Stimulated activated naive B cell treated with anti-CD40 and anti-IgM and Interleukin-4, amounts not matched to agents 10 μg/mL and 1 μg/mL and 100 μg/mL, for 72 hours (primary cell): ENCODE data around the gene CRY2.
A peak's percentile ranks its signal among the peaks of the same experiment; 100 is the strongest.

ENCODE experiments used
- ATAC-seq, 2 donors: fragments of 150-1000 bp; cut with Tn5 transposase; replicated peaks; 2 replicates each; pipeline ENCODE4 v1.10.0; 2021; ENCODE audit warnings: moderate library complexity in 1 of 2
- DNase-seq: peaks from one replicate; pipeline ENCODE4 v3.0.0; 2021
- H3K27ac Mint-ChIP-seq: one replicate; pipeline ENCODE4 v1.8.0; 2022; ENCODE audit warnings: mild to moderate bottlenecking, mixed read lengths
- H3K27me3 Mint-ChIP-seq, 2 donors: one replicate each; pipeline ENCODE4 v1.8.0; 2022; ENCODE audit warnings: mixed read lengths in 2 of 2
- H3K36me3 Mint-ChIP-seq, 2 donors: one replicate each; pipeline ENCODE4 v1.8.0; 2022; ENCODE audit warnings: mixed read lengths in 2 of 2, mild to moderate bottlenecking in 1 of 2
- H3K4me1 Mint-ChIP-seq, 2 donors: one replicate each; pipeline ENCODE4 v1.8.0; 2022; ENCODE audit warnings: mixed read lengths in 2 of 2, mild to moderate bottlenecking in 1 of 2
- H3K4me3 Mint-ChIP-seq, 2 donors: one replicate each; pipeline ENCODE4 v1.8.0; 2022; ENCODE audit warnings: mild to moderate bottlenecking in 2 of 2, mixed read lengths in 2 of 2, moderate library complexity in 1 of 2
- H3K9me3 Mint-ChIP-seq, 2 donors: one replicate each; pipeline ENCODE4 v1.8.0; 2022; ENCODE audit warnings: mixed read lengths in 2 of 2, mild to moderate bottlenecking in 1 of 2

Gene CRY2

DNA sequence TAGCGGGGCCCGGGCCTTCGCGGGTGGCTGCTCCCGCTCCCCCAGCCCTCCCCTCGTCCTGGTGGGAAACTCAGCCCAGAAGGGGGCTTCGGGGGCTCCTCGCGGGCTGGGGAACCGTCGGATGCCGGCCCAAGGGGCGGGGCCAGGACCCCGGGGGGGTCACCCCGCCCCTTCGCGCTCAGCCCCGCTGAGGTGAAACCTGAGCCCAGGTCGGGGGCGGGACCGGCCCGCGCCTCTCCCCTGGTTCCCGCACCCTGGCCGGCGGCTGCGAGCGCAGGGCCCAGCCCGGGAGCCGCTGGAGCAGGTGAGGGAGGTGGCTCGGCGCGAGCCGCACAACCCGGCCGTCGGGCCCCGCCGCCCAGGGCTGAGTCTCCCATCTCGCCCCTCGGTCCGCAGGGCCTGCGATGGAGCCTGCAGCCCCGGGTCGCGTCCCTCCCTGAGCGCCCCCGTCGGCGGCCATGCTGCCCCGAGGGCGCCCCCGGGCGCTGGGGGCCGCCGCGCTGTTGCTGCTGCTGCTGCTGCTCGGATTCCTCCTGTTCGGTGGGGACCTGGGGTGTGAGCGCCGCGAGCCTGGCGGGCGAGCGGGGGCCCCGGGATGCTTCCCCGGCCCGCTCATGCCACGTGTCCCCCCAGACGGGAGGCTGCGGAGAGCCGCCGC lies 75.3 kb downstream of the CRY2 start, which contains the start of gene LARGE2:
Gene LARGE2, plus strand, starts transcription at position 232 of the 658 bp plus-strand sequence. Its CDS starts 227 bp downstream, at position 459.
- H3K27ac Mint-ChIP-seq, result peak within 1 kb of the TSS; percentile 95
- peak within 1 kb of the TSS; percentile 92 to 94 for H3K4me3 Mint-ChIP-seq
- H3K27me3 Mint-ChIP-seq, result no peaks in the 10 kb centered on the region
- peaks cover 46 to 79% of the 10 kb centered on the region in 2 donors for H3K4me1 Mint-ChIP-seq
- no peak for DNase-seq
- H3K9me3 Mint-ChIP-seq, result no peaks in the 10 kb centered on the region
- peak in 1 of 2 donors; percentile 4 for ATAC-seq
- peaks cover 14 to 23% of the 10 kb centered on the region in 2 donors for H3K36me3 Mint-ChIP-seq

DNA sequence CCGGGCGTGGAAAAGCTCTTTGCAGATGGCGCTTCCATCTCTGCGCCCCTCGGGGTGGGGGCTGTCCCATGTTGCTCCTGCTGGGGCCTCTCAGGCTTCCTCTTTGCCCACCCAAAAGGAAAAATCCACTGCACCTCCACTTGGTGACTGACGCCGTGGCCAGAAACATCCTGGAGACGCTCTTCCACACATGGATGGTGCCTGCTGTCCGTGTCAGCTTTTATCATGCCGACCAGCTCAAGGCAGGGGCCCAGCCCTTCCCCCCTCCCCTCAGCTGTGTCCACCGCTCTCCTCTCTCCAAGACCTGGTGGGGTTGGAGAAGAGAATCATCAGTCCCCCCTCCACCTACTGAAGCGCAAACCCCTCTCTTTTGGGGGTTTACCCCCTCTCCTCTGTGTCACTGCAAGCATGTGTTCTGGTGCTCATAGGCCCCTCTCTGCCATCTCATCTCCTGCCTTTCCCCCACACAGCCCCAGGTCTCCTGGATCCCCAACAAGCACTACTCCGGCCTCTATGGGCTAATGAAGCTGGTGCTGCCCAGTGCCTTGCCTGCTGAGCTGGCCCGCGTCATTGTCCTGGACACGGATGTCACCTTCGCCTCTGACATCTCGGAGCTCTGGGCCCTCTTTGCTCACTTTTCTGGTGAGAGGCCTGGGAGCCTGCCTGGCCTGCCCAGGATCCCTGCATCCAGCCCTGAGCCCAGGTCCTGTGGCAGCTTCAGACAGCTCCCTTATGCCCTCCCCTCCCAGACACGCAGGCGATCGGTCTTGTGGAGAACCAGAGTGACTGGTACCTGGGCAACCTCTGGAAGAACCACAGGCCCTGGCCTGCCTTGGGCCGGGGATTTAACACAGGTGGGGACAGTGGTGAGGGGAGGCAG lies 77.0 kb downstream of the CRY2 start:
- DNase-seq, result no peak
- peaks cover 24 to 34% of the 10 kb centered on the region in 2 donors for H3K36me3 Mint-ChIP-seq
- H3K27me3 Mint-ChIP-seq, result no peaks in the 10 kb centered on the region
- ATAC-seq, result peak in 1 of 2 donors; percentile 11
- peak overlapping the region; percentile 74 to 78 for H3K4me3 Mint-ChIP-seq
- H3K27ac Mint-ChIP-seq, result peak overlapping the region; percentile 93
- no peaks in the 10 kb centered on the region for H3K9me3 Mint-ChIP-seq
- H3K4me1 Mint-ChIP-seq, result peaks cover 53 to 84% of the 10 kb centered on the region in 2 donors

DNA sequence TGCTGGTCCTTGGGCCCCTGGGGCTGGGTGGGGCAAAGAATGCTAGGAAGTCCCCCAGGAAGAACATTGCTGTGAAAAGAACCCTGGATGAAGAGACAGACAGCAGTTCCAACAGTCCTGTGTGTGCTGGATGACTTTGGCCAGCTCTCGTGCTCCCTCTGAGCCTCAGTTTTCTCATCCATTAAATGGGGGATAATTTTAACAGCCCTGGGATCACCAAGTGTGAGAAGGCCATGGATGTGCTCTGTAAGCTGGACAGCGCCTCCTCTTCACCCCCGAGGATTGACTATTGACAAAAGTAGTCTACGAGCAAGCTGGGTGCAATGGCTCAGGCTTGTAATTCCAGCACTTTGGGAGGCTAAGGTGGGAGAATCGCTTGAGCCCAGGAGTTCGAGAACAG lies 77.7 kb downstream of the CRY2 start:
- peaks cover 53 to 77% of the 10 kb centered on the region in 2 donors for H3K4me1 Mint-ChIP-seq
- H3K9me3 Mint-ChIP-seq, result no peaks in the 10 kb centered on the region
- DNase-seq (no peak), ATAC-seq (no peak)
- peak overlapping the region; percentile 93 for H3K27ac Mint-ChIP-seq
- peak overlapping the region in 1 of 2 donors; percentile 78 for H3K4me3 Mint-ChIP-seq
- H3K36me3 Mint-ChIP-seq, result peaks cover 24 to 34% of the 10 kb centered on the region in 2 donors
- no peaks in the 10 kb centered on the region for H3K27me3 Mint-ChIP-seq

DNA sequence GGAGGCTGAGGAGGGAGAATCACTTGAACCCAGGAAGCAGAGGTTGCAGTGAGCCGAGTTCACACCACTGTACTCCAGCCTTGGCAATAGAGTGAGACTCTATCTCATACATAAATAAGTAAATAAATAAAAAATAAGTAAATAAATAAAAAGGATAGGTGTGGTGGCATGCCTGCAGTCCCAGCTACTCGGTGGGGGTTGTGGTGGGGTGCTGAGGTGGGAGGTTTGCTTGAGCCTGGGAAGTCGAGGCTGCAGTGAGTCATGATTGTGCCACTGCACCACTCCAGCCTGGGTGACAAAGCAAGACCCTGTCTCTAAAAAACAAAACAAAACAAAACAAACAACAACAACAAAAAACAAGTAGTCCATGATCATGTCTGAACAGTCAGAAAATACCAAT lies 78.3 kb downstream of the CRY2 start:
- Mint-ChIP-seq H3K27ac (peak overlapping the region; percentile 79), H3K9me3 (no peaks in the 10 kb centered on the region), H3K4me3 (no peak overlapping the region), H3K27me3 (no peaks in the 10 kb centered on the region), H3K36me3 (peaks cover 28 to 39% of the 10 kb centered on the region in 2 donors), H3K4me1 (peaks cover 57 to 78% of the 10 kb centered on the region in 2 donors)
- DNase-seq (no peak), ATAC-seq (no peak)

DNA sequence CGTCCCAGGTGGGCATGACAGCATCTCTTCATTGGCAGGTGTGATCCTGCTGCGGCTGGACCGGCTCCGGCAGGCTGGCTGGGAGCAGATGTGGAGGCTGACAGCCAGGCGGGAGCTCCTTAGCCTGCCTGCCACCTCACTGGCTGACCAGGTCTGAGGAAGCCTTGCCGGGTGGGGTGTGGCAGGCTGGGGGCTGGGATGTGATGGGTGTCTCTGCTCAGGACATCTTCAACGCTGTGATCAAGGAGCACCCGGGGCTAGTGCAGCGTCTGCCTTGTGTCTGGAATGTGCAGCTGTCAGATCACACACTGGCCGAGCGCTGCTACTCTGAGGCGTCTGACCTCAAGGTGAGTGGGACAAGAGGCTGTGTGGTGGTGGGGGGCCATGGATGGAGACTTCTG lies 78.7 kb downstream of the CRY2 start:
- Mint-ChIP-seq H3K4me3 (no peak overlapping the region), H3K27me3 (no peaks in the 10 kb centered on the region), H3K4me1 (peaks cover 60 to 78% of the 10 kb centered on the region in 2 donors), H3K36me3 (peaks cover 29 to 39% of the 10 kb centered on the region in 2 donors), H3K9me3 (no peaks in the 10 kb centered on the region), H3K27ac (peak overlapping the region; percentile 20)
- DNase-seq (no peak), ATAC-seq (no peak)

DNA sequence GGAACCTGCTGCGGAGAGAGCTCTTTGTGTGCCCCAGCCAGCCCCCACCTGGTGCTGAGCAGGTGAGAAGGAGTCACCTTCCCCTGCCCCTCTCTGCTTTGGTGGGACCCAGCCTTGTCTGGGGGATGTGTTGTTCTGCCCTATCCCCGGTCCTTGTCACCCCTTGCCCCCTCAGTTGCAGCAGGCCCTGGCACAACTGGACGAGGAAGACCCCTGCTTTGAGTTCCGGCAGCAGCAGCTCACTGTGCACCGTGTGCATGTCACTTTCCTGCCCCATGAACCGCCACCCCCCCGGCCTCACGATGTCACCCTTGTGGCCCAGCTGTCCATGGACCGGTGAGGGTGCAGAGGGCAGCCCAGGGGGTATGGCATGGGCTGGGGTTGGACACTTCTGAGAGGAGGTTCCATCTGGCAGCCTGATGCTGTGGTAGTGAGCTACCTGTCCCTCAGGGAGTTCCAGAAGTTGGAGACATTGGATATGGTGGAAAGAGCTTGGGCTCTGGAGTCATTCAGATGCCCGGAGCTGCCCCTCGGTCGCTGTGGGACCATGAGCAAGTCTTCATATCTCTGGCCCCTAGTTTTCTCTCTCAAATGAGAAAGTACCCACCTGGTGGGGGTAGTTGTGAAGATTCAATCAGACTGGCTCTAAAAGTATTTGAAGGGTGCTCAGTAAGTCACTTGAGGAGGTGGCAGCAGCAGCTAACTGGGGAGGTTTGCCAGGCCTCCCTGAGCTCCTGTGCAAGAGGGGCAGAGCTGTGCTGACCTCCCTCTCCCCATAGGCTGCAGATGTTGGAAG lies 79.5 kb downstream of the CRY2 start:
- Mint-ChIP-seq H3K27me3 (no peaks in the 10 kb centered on the region), H3K36me3 (peaks cover 33 to 45% of the 10 kb centered on the region in 2 donors), H3K9me3 (no peaks in the 10 kb centered on the region), H3K4me3 (peak overlapping the region in 1 of 2 donors; percentile 31), H3K27ac (peak overlapping the region; percentile 70), H3K4me1 (peaks cover 64 to 78% of the 10 kb centered on the region in 2 donors)
- DNase-seq (no peak), ATAC-seq (no peak)

DNA sequence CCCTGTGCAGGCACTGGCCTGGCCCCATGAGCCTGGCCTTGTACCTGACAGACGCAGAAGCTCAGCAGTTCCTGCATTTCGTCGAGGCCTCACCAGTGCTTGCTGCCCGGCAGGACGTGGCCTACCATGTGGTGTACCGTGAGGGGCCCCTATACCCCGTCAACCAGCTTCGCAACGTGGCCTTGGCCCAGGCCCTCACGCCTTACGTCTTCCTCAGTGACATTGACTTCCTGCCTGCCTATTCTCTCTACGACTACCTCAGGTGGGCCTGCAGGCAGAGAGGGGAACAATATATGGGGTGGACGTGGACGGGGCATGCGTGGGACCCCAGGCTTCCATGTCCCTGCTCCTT lies 80.0 kb downstream of the CRY2 start:
- Mint-ChIP-seq H3K9me3 (no peaks in the 10 kb centered on the region), H3K27ac (peak overlapping the region; percentile 70), H3K4me3 (peak overlapping the region; percentile 3 to 31), H3K36me3 (peaks cover 39 to 50% of the 10 kb centered on the region in 2 donors), H3K27me3 (no peaks in the 10 kb centered on the region), H3K4me1 (peaks cover 70 to 82% of the 10 kb centered on the region in 2 donors)
- ATAC-seq (no peak), DNase-seq (no peak)

DNA sequence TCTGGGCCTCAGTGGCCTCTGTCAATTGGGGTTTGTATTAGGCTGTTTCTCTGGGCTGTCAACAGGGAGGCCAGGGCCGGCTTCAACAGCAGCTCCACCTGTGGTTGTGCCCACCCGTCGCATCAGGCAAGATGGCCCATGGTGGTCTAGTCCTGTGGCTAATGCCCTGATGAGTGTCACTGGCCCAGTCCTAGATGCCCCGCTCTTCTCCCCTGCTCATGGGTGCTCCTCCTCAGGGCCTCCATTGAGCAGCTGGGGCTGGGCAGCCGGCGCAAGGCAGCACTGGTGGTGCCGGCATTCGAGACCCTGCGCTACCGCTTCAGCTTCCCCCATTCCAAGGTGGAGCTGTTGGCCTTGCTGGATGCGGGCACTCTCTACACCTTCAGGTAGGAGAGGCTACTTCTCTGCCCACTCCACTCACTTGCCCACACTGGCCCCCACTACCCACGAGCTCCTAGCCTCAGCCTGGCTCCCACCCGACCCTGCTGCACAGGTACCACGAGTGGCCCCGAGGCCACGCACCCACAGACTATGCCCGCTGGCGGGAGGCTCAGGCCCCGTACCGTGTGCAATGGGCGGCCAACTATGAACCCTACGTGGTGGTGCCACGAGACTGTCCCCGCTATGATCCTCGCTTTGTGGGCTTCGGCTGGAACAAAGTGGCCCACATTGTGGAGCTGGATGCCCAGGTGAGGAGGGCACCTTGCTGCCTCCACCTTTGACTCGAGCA lies 80.6 kb downstream of the CRY2 start:
- no peaks in the 10 kb centered on the region for H3K27me3 Mint-ChIP-seq
- H3K36me3 Mint-ChIP-seq, result peaks cover 41 to 56% of the 10 kb centered on the region in 2 donors
- H3K9me3 Mint-ChIP-seq, result no peaks in the 10 kb centered on the region
- peak overlapping the region; percentile 70 for H3K27ac Mint-ChIP-seq
- ATAC-seq (no peak), DNase-seq (no peak)
- H3K4me3 Mint-ChIP-seq, result peak overlapping the region; percentile 3 to 36
- H3K4me1 Mint-ChIP-seq, result peaks cover 71 to 84% of the 10 kb centered on the region in 2 donors

DNA sequence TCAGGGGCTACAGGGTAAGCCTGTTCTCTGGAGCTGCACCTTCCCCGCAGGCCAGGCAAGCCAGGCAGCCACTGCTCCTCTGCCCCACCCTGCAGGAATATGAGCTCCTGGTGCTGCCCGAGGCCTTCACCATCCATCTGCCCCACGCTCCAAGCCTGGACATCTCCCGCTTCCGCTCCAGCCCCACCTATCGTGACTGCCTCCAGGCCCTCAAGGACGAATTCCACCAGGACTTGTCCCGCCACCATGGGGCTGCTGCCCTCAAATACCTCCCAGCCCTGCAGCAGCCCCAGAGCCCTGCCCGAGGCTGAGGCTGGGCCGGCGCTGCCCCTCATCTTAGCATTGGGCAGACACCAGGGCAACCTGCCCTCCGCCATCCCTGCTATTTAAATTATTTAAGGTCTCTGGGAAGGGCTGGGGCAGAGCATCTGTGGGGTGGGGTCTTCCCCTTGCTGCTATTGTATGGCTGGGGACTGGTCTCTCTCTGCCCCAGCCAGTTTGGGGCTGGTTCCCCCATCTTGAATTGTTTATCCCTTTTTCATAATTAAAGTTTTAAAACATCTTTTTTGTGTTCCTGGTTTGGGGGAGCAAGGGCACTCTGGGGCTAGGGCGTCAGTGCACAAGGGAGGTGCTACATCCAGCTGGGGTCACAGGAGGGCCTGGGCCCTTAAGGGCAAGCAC lies 81.4 kb downstream of the CRY2 start:
- ATAC-seq, result no peak
- Mint-ChIP-seq H3K36me3 (peaks cover 47 to 61% of the 10 kb centered on the region in 2 donors), H3K9me3 (no peaks in the 10 kb centered on the region), H3K4me1 (peaks cover 75 to 85% of the 10 kb centered on the region in 2 donors), H3K4me3 (peak overlapping the region; percentile 17 to 36), H3K27me3 (no peaks in the 10 kb centered on the region), H3K27ac (peak overlapping the region; percentile 69)
- no peak for DNase-seq

DNA sequence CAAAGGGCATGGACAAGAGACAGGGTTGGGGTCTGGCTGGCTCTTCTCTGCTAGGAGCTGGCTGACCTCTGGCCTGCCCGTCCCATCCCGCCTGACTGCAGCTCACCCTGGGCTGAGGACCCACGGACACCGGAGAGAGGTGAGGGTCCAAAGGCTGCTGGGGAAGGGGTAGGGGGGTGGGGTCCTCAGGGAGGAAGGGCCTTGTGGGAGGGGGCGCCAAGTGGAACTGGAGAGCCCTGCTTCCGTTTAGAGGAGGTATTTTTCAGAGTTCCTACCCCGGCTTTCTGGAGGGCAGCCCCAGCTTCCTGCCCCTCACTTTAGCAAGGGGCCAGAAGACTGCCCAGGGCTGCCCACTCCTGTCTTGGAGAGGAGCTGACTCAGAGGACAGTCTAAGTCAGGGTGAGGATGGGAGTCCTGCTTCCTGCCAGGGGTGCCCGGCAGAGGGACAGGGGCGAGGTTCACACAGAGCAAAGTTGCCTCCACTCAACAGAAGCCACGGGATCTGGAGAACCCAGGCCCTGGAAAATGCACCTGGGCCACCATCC lies 82.3 kb downstream of the CRY2 start:
- Mint-ChIP-seq H3K4me3 (peak overlapping the region; percentile 93 to 96), H3K9me3 (no peaks in the 10 kb centered on the region), H3K27me3 (no peaks in the 10 kb centered on the region), H3K4me1 (peaks cover 76 to 85% of the 10 kb centered on the region in 2 donors), H3K27ac (peak overlapping the region; percentile 96), H3K36me3 (peaks cover 47 to 63% of the 10 kb centered on the region in 2 donors)
- peak; percentile 3 to 5 for ATAC-seq
- DNase-seq, result no peak

DNA sequence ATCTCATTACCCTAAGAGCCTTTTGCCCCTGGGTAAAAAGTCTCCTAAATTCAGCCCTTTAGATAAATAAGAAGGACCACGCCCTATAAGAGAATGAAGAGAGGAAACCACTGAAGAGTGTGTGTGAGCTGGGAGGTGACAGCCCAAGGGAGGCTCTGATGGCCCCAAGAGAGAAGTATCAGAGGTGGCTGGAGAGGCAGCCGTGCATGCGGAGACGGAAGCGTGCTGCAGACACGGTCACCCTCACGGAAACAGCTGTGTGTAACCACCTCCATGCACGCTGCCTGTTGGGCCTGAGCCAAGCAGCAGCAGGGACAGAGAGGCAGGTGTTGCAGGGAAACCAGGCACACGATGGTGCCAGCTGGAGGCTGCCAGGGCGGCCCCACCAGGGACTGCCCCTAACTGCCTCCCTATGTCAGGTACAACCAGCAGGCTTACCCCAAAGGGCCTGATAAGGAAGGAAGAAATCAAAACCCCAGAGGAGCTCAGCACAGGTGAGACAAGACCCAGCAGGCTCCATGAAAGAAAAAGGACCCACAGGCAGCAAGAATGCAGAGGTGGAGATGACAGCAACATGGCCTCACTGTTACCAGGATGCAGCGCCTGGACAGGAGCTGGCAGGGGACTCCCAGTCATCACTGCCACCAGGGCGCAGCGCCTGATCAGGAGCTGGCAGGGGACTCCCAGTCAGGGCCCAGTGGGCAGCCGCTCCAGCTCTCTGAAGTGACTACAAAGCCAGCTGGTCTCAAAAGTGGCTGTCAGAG lies 82.9 kb downstream of the CRY2 start:
- peaks cover 80 to 86% of the 10 kb centered on the region in 2 donors for H3K4me1 Mint-ChIP-seq
- H3K4me3 Mint-ChIP-seq, result peak overlapping the region; percentile 93 to 96
- H3K36me3 Mint-ChIP-seq, result peaks cover 46 to 68% of the 10 kb centered on the region in 2 donors
- peak; percentile 95 for DNase-seq
- H3K27me3 Mint-ChIP-seq, result no peaks in the 10 kb centered on the region
- peak; percentile 85 for ATAC-seq
- H3K9me3 Mint-ChIP-seq, result no peaks in the 10 kb centered on the region
- H3K27ac Mint-ChIP-seq, result peak overlapping the region; percentile 96

DNA sequence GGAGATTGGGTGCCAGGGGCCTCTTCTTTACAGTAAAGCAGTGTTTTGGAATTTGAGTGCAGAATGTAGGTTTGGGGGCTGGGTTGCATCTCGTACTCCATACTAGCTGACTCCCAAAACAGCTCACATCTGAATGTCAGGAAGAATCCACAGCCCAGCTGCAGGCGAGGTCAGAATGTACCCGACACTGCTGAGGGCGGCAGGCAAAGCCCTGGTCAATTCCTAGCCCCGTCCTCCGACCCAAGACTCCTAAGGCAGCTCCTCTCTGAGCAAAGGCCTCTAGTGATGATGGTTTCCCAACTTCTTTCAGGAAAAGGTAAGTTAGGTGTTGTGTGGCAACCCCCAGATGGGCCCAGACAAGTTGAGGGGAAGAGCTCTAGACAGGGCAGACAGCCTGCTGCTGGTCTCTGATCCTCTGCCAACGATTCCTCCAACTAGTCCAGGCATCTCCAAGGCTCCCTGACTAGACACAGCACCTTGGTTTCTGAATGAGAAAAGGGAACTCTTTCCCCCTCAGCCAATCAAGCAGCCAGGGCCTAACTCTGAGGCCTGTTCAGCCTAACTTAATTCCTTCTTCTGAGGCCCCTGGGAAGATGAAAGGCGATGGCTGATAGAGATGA lies 83.8 kb downstream of the CRY2 start:
- Mint-ChIP-seq H3K36me3 (peaks cover 46 to 64% of the 10 kb centered on the region in 2 donors), H3K4me1 (peaks cover 81 to 86% of the 10 kb centered on the region in 2 donors), H3K9me3 (no peaks in the 10 kb centered on the region), H3K4me3 (peak overlapping the region; percentile 93 to 96), H3K27ac (peak overlapping the region; percentile 96), H3K27me3 (no peaks in the 10 kb centered on the region)
- no peak for ATAC-seq
- no peak for DNase-seq
